Neural crest cell (in vitro differentiated cells): ENCODE data around the gene C2CD2L. TPM values are rescaled to one million over a fixed set of nuclear protein-coding genes. Genes with fewer than 3 reads are reported as not detected.

Experiments
- DNase-seq: peaks from one replicate; pipeline ENCODE4 v3.0.0; 2021; ENCODE audit warnings: low read depth, mixed read lengths, low spot score
- H3K27ac Mint-ChIP-seq: one replicate; pipeline ENCODE4 v1.8.0; 2021; ENCODE audit warnings: mild to moderate bottlenecking, mixed read lengths; ENCODE audit not compliant: unreplicated experiment
- H3K27me3 Mint-ChIP-seq: 2 replicates; pipeline ENCODE4 v1.8.0; 2021; ENCODE audit warnings: low read depth, mild to moderate bottlenecking, mixed read lengths
- H3K36me3 Mint-ChIP-seq: 2 replicates; pipeline ENCODE4 v1.8.0; 2021; ENCODE audit warnings: low read depth, mild to moderate bottlenecking, mixed read lengths
- H3K4me1 Mint-ChIP-seq: 2 replicates; pipeline ENCODE4 v1.8.0; 2021; ENCODE audit warnings: mixed read lengths
- H3K4me3 Mint-ChIP-seq: one replicate; pipeline ENCODE4 v1.8.0; 2021; ENCODE audit warnings: mild to moderate bottlenecking, mixed read lengths
- H3K9me3 Mint-ChIP-seq: 2 replicates; pipeline ENCODE4 v1.8.0; 2021; ENCODE audit warnings: mixed read lengths
- CTCF ChIP-seq: fragments of 200-600 bp; sonication (generic); conservative IDR thresholded peaks from 2 replicates; pipeline ENCODE4 v1.5.0; 2021; ENCODE audit warnings: antibody characterized with exemption, mild to moderate bottlenecking
- total RNA-seq: library from RNA; stranded (reverse); gene quantifications from 2 replicates; pipeline ENCODE4 v1.2.1, GENCODE V29; 2021

The C2CD2L gene
- total RNA-seq, 1 donor from 2014 or later: 9.8 TPM

- no peak for TF ChIP-seq CTCF
- Mint-ChIP-seq H3K9me3 (no peaks in the 10 kb centered on the region), H3K4me3 (peak overlapping the region; percentile 100), H3K4me1 (peaks cover 45% of the 10 kb centered on the region), H3K36me3 (peaks cover 2% of the 10 kb centered on the region), H3K27me3 (no peaks in the 10 kb centered on the region), H3K27ac (peak overlapping the region; percentile 96)
- no peak for DNase-seq
Measured at GRCh38 chr11:119085437-119085847, 21.7 kb upstream of the C2CD2L start.

GRCh38 chr11:119087123-119087522, 20.0 kb upstream of the C2CD2L start:
- no peak for TF ChIP-seq CTCF
- no peaks in the 10 kb centered on the region for H3K27me3 Mint-ChIP-seq
- peak overlapping the region; percentile 82 for H3K4me3 Mint-ChIP-seq
- peaks cover 42% of the 10 kb centered on the region for H3K4me1 Mint-ChIP-seq
- no peaks in the 10 kb centered on the region for H3K9me3 Mint-ChIP-seq
- DNase-seq: no peak
- no peak overlapping the region for H3K27ac Mint-ChIP-seq
- peaks cover 5% of the 10 kb centered on the region for H3K36me3 Mint-ChIP-seq

GRCh38 chr11:119087747-119088241, 19.4 kb upstream of the C2CD2L start:
- TF ChIP-seq CTCF: no peak
- Mint-ChIP-seq H3K9me3 (no peaks in the 10 kb centered on the region), H3K27ac (peak overlapping the region; percentile 27), H3K4me3 (peak overlapping the region; percentile 82), H3K27me3 (peaks cover 5% of the 10 kb centered on the region), H3K36me3 (peaks cover 12% of the 10 kb centered on the region), H3K4me1 (peaks cover 47% of the 10 kb centered on the region)
- DNase-seq: no peak

- no peak overlapping the region for H3K27ac Mint-ChIP-seq
Measured at GRCh38 chr11:119088406-119088805, 18.7 kb upstream of the C2CD2L start.

GRCh38 chr11:119089319-119089718, 17.8 kb upstream of the C2CD2L start:
- peaks cover 22% of the 10 kb centered on the region for H3K36me3 Mint-ChIP-seq
- peaks cover 54% of the 10 kb centered on the region for H3K4me1 Mint-ChIP-seq
- H3K4me3 Mint-ChIP-seq: peak overlapping the region; percentile 72
- no peak for DNase-seq
- H3K9me3 Mint-ChIP-seq: no peaks in the 10 kb centered on the region
- H3K27ac Mint-ChIP-seq: no peak overlapping the region
- no peak for TF ChIP-seq CTCF
- peaks cover 13% of the 10 kb centered on the region for H3K27me3 Mint-ChIP-seq

More at GRCh38 chr11:119088406-119088805, 18.7 kb upstream of the C2CD2L start:
- Mint-ChIP-seq H3K4me3 (peak overlapping the region; percentile 72), H3K9me3 (no peaks in the 10 kb centered on the region), H3K27me3 (peaks cover 7% of the 10 kb centered on the region), H3K36me3 (peaks cover 16% of the 10 kb centered on the region), H3K4me1 (peaks cover 50% of the 10 kb centered on the region)
- TF ChIP-seq CTCF: no peak
- DNase-seq: no peak

GRCh38 chr11:119091178-119091577, 16.0 kb upstream of the C2CD2L start:
- Mint-ChIP-seq H3K27ac (no peak overlapping the region), H3K9me3 (no peaks in the 10 kb centered on the region), H3K27me3 (peaks cover 13% of the 10 kb centered on the region), H3K36me3 (peaks cover 26% of the 10 kb centered on the region), H3K4me1 (peaks cover 49% of the 10 kb centered on the region), H3K4me3 (peak overlapping the region; percentile 97)
- no peak for DNase-seq
- no peak for TF ChIP-seq CTCF
